ENCODE measurements around the gene POLR2J. TPM values are rescaled to one million over a fixed set of nuclear protein-coding genes. Genes with fewer than 3 reads are reported as not detected.
"Not testable (repeated sequence)": the region's sequence is repeated elsewhere in the genome, so short reads cannot be mapped to it uniquely, and the experiment has no call there.

POLR2J gene
- total RNA-seq, 4 donors from 2014 or later: 8.2 to 38.8 (median 14.0) TPM

GRCh38 chr7:102484317-102484716, 5.6 kb upstream of the POLR2J start:
- intact Hi-C loops (cut with DNase I; ENCODE audit: low total_unique reads); H3K4me1 ChIP-seq; DNase-seq: not testable (repeated sequence)

GRCh38 chr7:102481962-102482361, 3.2 kb upstream of the POLR2J start:
- H3K36me3 ChIP-seq; H3K27ac ChIP-seq; intact Hi-C loops (cut with DNase I; ENCODE audit: low total_unique reads); H3K9me3 ChIP-seq; H3K27me3 ChIP-seq; H3K4me3 ChIP-seq; H3K4me1 ChIP-seq: not testable (repeated sequence)
- DNase-seq: peak in 1 of 2 donors; percentile 4

More at GRCh38 chr7:102484317-102484716, 5.6 kb upstream of the POLR2J start:
- H3K9me3 ChIP-seq, H3K27me3 ChIP-seq, H3K27ac ChIP-seq, H3K4me3 ChIP-seq, H3K36me3 ChIP-seq: not testable (repeated sequence)

GRCh38 chr7:102479982-102480637, 1.4 kb upstream of the POLR2J start:
- H3K4me1 ChIP-seq; H3K4me3 ChIP-seq; H3K36me3 ChIP-seq; H3K9me3 ChIP-seq; H3K27me3 ChIP-seq; intact Hi-C loops (cut with DNase I; ENCODE audit: low total_unique reads); H3K27ac ChIP-seq: not testable (repeated sequence)
- peak; percentile 14 to 46 (median 41) for TF ChIP-seq CTCF (IDR thresholded peaks at IDR 0.05)
- peak; percentile 55 to 57 for DNase-seq

- H3K27ac ChIP-seq; intact Hi-C loops (cut with DNase I; ENCODE audit: low total_unique reads): not testable (repeated sequence)
These were observed 475 bp upstream of the POLR2J start for GRCh38 chr7:102479209-102479584.

GRCh38 chr7:102474736-102475435, 3.8 kb downstream of the POLR2J start:
- peak in 1 of 2 donors; percentile 7 for DNase-seq
- H3K4me3 ChIP-seq; H3K27me3 ChIP-seq; H3K36me3 ChIP-seq; intact Hi-C loops (cut with DNase I; ENCODE audit: low total_unique reads); H3K4me1 ChIP-seq; H3K27ac ChIP-seq; H3K9me3 ChIP-seq: not testable (repeated sequence)

More at GRCh38 chr7:102479209-102479584, 475 bp upstream of the POLR2J start:
- not testable (repeated sequence) for DNase-seq, H3K9me3 ChIP-seq, H3K4me1 ChIP-seq, H3K27me3 ChIP-seq, H3K4me3 ChIP-seq, H3K36me3 ChIP-seq

- H3K27ac ChIP-seq; H3K36me3 ChIP-seq; H3K9me3 ChIP-seq; H3K4me3 ChIP-seq; H3K27me3 ChIP-seq; H3K4me1 ChIP-seq; intact Hi-C loops (cut with DNase I; ENCODE audit: low total_unique reads): not testable (repeated sequence)
- peak in 1 of 2 donors; percentile 7 for DNase-seq
These were observed 4.6 kb downstream of the POLR2J start for GRCh38 chr7:102474116-102474515.

- H3K4me1 ChIP-seq: no peaks in the 10 kb centered on the region
- no peak overlapping the region for H3K4me3 ChIP-seq
- intact Hi-C loops (cut with DNase I; ENCODE audit: low total_unique reads): no loop called here
- H3K9me3 ChIP-seq: no peaks in the 10 kb centered on the region
- no peaks in the 10 kb centered on the region for H3K27me3 ChIP-seq
- H3K36me3 ChIP-seq: no peaks in the 10 kb centered on the region
- TF ChIP-seq POLR2A (IDR thresholded peaks at IDR 0.05) (no peak), CTCF (IDR thresholded peaks at IDR 0.05) (no peak)
- no peak overlapping the region for H3K27ac ChIP-seq
- peak in 1 of 2 donors; percentile 15 for DNase-seq
These were observed 5.3 kb downstream of the POLR2J start for GRCh38 chr7:102473271-102473991.
